Activated CD4-positive, alpha-beta T cell treated with anti-CD3 and anti-CD28 coated beads, Interleukin-2, amount 50 U/mL, for 16 hours (primary cell): Measurements from ENCODE around the gene FAM24B.

ENCODE experiments used
- DNase-seq: peaks from one replicate; pipeline ENCODE4 v3.0.0-alpha.2; 2020

The FAM24B gene

DNA sequence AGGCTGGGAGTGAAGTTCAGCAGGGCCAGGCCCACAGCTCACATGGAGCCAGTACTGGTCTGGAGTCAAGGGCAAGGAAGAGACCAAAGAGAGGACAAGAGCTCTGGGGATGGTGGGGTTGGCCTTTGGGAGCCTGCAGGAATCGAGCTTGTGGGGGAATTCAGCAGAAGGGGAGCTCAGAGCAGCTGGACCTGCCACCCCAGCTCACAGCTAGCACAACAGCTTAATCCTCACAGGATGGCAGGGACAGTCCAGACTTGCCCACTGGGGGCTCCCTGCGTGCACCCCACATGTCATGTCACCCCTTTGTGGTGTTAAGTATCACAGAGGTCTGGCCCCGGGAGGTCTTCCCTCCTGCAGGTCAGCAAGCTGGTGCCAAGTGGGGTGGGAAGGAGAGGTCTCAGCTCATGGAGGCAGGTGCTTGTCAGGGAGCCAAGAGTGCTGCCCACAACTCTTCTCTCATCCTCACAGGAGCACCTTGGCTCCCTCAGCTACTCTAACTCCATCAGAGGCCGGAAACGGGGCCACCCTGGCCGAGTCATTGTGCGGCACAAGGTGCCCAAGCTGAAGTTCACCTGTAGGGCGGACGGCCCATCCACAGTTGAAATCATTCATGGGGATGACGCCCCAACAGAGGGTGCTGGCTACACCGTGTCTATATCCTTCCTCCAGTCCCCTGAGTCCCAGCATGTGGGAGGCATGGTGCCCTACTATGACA lies 56.2 kb downstream of the FAM24B start:
- no peak for DNase-seq

DNA sequence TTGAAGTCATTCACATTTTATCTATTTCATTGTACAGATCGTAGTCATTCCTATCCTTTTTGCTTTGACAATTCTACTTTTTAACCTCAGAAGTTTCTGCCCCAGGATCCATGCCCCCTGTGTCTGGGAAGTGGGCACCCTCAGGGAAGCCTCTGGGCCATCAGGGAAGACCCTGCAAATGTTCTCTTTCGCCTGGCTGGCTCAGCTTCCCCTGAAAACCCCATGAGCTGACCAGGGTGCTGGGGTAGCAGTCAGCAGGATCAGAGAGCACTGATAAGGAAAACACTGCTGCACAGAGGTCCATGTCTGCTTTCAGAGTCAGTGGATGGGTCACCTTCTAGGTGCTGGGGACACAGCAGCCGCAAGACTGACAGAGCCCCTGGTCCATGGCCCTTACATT lies 57.6 kb downstream of the FAM24B start:
- DNase-seq, result no peak

DNA sequence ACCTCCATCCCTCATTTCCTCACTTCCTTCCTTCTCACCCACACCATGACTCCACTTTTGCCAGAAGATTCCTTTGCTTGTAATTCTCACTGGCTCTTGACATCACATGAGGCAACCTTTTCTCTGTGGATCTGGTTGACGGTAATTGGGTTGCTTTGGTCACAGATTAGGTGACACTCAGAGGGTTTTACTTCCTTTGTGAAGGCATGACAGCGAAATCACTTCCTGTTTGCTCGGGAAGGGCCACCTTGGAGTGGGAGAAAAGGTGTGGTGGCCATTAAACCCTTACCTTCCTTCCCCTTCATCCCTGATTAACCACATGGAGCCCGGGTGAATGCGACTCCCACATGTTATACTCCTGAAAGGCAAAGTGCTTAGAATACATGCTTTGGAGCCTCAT lies 63.9 kb downstream of the FAM24B start:
- DNase-seq, result no peak

DNA sequence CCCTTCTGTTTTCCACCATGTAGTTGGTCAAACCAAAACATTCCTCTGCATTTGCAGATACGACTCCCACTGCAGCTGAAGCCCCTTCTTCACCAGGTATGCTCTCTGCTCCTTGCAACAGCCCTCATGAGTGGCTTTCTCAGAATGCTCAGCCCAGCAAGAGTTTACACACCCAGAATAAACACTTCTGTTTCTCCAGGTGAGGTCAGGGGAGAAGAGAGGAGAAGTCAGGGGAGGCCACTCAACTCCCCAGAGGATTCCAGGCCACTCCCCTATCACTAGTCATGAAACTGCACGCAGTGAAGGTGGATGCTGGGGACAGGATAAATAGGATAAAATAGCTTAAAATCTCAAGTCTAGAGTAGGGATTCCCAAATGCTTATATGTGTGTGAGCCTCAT lies 64.9 kb downstream of the FAM24B start:
- DNase-seq, result no peak

DNA sequence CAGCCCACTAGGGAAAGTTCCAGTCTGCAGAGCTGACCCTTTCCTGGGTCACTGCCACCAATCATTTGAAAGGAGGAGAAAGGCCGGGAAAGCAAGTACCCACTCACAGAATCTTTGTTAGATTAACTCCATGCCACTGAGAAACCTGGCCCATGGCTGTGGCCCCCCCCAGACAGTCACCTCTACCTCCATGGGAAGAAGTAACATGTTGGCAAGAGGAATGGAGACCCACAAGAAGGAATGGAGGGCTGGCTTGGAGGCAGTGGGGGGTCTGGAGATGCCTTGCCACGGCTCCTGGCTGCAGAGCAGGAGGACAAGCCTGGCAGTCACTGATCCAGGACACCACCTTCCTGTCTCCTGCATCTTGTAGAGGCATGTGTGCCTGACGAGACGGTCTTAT lies 66.6 kb downstream of the FAM24B start:
- no peak for DNase-seq

DNA sequence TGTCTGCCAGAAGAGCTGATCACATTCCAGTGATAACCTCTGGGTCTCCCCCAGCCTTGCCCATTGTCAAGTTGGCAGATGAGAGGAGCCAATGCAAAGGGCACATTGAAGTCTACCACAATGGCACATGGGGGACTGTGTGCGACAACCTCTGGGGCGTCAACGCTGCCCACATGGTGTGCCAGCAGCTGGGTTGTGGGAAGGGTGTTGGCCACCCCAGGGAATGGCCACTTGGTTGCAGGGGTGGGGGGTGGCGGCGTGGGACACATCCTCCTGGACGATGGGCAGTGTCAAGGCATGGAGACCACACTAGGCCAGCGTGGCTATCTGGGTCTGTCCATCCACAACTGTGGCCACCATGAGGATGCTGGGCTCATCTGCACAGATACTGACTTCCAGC lies 77.1 kb downstream of the FAM24B start:
- DNase-seq, result no peak
